SIG-M5 (cell line): Measurements from ENCODE around the gene GABRP.

Experiments used
- DNase-seq: peaks from one replicate; lab custom pipeline; 2025; lab: John Stamatoyannopoulos, UW

GABRP gene

DNA sequence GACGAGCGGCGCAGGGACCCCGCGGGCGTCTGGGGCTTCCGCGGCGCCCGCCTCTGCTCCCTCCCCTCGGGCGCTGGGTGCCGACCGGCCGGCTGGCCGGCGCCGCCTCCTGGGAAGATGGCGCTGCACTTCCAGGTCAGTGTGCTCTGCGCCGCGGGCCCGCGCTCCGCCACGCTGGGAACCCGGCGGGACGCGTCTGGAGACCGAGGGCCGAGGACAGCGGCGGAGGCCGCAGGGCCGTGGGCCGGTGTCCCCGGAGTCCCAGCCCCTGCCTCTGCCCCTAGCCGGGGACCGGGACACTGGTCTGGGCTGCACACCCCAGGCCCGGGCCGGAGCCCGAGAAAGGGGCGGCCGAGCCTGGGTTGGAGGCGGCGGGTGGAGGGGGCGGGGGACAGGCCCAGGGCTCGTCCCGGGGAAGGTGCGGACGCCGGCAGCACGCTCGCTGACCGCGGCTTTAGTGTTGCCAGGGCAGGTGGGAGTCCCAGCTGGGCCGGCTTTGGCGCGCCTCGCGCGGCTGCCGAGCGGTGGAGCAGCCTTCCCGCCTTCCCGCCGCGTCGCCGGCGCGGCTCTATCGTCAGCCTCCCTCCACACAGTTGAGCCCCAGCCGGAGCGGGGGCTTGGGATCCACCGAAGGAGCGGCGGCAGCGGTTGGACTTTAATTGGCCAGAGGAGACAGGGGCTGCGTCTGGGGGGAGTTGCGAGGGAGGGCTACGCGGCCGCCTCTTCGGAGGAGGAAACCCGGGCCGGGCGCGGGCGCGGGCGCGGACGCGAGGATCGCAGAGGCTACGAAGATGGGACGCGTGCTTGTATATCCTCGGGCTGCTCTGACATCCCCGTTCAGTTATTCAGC lies 78.6 kb downstream of the GABRP start, which contains the start of gene RANBP17:
RANBP17 (plus strand) TSS at position 102 of the 850 bp plus-strand sequence.
- DNase-seq, result no peak

DNA sequence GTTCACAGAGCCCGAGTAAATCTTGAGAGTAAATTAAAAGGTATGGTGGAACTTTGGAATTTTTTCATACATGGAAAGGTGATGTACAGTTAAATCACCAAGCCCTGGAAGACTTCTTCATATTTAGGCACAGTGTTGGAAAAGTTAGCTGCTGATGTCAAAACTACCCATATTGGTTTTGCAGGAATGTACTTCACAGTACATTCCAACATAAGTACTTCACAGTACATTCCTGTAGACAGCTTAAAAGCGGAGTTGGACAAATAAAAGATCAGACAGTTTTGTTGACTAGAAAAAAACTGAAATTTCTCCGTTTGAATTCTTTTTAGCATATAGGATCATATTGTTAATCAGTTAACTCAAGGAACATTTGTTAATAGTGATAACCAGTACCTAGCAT lies 80.1 kb downstream of the GABRP start:
- no peak for DNase-seq
